ENCODE data around the gene SNX3. TPM values are rescaled to one million over a fixed set of nuclear protein-coding genes. Genes with fewer than 3 reads are reported as not detected.

The SNX3 gene
- total RNA-seq, 3 donors from 2014 or later, result 144 to 212 (median 151) TPM

DNA sequence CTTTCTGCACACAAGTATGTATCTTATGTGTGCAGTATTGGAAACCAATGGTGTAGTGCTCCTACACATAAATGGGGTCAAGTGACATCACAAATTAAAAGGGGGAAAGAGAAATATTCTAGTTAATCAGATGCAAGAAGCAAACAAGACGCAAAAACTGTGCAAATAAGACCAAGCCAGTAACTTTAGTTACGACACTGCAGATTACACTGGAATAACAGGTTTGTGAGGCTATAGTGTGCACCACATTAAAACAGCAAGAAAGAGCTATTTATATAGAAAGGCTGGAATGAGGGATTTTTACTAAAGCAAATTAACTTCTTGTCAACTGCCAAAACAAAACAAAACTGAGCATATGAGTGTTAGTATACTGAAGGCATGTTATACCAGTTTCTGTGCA is 49.2 kb downstream of the SNX3 start:
- Histone ChIP-seq H3K9me3 (no peaks in the 10 kb centered on the region), H3K36me3 (no peaks in the 10 kb centered on the region), H3K4me3 (no peak overlapping the region), H3K27ac (no peak overlapping the region), H3K4me1 (no peaks in the 10 kb centered on the region), H3K27me3 (no peaks in the 10 kb centered on the region)
- TF ChIP-seq POLR2AphosphoS5 (IDR thresholded peaks at IDR 0.05) (no peak), POLR2A (IDR thresholded peaks at IDR 0.05) (no peak), CTCF (IDR thresholded peaks at IDR 0.05) (no peak)
- intact Hi-C loops (cut with DNase I; ENCODE audit: low total_unique reads), result no loop called here
- DNase-seq (ENCODE audit: low spot score in 2 of 2), result no peak

DNA sequence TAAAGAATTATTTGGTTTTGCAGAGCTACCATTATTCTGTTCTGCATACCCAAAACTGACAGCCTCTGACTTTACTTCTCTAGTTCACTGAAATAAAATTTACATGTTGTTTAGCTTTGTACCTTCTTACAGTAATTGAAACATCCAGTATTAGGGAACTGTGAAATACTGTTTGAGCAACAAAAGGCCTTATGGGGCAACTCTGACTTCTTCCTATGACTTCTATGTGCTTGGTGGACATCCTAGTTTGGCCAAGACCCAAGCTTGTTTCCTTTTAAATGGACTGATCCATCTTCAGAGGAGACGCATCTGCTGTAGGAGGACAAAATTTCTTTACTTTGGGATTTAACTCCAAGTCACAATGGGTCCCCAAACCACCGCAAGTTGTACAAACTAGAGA is 50.3 kb downstream of the SNX3 start:
- H3K4me1 ChIP-seq, result no peaks in the 10 kb centered on the region
- H3K27ac ChIP-seq, result no peak overlapping the region
- DNase-seq (ENCODE audit: low spot score in 2 of 2), result no peak
- H3K4me3 ChIP-seq, result no peak overlapping the region
- TF ChIP-seq POLR2AphosphoS5 (IDR thresholded peaks at IDR 0.05) (no peak), POLR2A (IDR thresholded peaks at IDR 0.05) (no peak), CTCF (IDR thresholded peaks at IDR 0.05) (no peak)
- intact Hi-C loops (cut with DNase I; ENCODE audit: low total_unique reads), result no loop called here
- H3K36me3 ChIP-seq, result no peaks in the 10 kb centered on the region
- no peaks in the 10 kb centered on the region for H3K9me3 ChIP-seq
- H3K27me3 ChIP-seq, result no peaks in the 10 kb centered on the region

- Histone ChIP-seq H3K9me3 (no peaks in the 10 kb centered on the region), H3K4me3 (no peak overlapping the region), H3K36me3 (no peaks in the 10 kb centered on the region), H3K4me1 (no peaks in the 10 kb centered on the region), H3K27me3 (no peaks in the 10 kb centered on the region), H3K27ac (no peak overlapping the region)
- no peak for TF ChIP-seq POLR2AphosphoS5 (IDR thresholded peaks at IDR 0.05)
- no peak for TF ChIP-seq POLR2A (IDR thresholded peaks at IDR 0.05)
- no peak for TF ChIP-seq CTCF (IDR thresholded peaks at IDR 0.05)
- intact Hi-C loops (cut with DNase I; ENCODE audit: low total_unique reads), result no loop called here
- DNase-seq (ENCODE audit: low spot score in 2 of 2), result no peak
Measured at GRCh38 chr6:108209738-108210137, 51.1 kb downstream of the SNX3 start.

GRCh38 chr6:108207013-108207412 is 53.8 kb downstream of the SNX3 start:
- no peak for DNase-seq (ENCODE audit: low spot score in 2 of 2)
- Histone ChIP-seq H3K4me3 (no peak overlapping the region), H3K36me3 (no peaks in the 10 kb centered on the region), H3K4me1 (no peaks in the 10 kb centered on the region), H3K27ac (no peak overlapping the region), H3K9me3 (no peaks in the 10 kb centered on the region), H3K27me3 (no peaks in the 10 kb centered on the region)
- intact Hi-C loops (cut with DNase I; ENCODE audit: low total_unique reads), result no loop called here
- TF ChIP-seq CTCF (IDR thresholded peaks at IDR 0.05) (no peak), POLR2A (IDR thresholded peaks at IDR 0.05) (no peak), POLR2AphosphoS5 (IDR thresholded peaks at IDR 0.05) (no peak)

DNA sequence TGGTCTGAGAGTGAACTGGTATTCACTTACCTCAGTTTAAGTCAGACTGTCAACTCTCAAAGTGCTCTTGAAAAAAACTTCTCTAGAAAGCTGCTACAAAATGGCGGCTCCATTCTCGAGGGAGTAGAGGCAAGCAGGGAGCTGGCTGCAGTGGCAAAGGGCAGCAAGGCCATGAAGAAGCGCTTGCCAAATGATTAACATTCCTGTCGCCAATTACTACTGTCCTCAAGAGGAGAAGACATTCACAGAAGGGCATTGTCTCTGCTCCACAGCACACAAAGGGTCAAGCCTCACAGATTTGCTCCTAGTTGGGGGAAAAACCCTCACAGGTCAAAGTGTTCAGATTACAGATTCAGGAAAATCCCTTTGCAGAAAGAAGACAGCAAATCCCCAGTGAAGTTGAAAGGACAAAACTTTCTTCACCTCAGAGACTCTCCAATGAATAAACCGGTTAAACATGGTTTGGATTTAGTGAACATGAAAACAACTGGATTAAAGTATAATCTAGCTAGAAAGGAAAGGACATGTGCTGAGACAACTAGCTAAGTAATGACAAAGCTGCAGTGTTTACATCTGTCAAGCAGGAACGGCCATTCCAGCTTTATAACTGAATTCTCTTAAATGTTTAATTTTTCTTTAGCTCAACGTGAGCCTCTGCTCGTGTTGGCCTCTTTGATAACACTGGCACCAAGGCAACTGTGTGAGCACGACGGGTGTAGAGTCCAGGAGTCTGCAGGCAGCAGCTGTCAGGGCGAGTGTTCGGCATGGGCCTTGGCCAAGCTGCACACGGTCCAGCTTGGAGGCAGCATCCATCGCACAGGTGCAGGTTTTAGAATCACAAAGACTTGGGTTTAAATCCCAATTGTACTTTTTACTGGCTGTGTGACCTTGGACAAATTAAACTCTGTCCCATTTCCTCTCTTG is 57.4 kb downstream of the SNX3 start:
- no peak overlapping the region for H3K4me3 ChIP-seq
- no peaks in the 10 kb centered on the region for H3K36me3 ChIP-seq
- intact Hi-C loops (cut with DNase I; ENCODE audit: low total_unique reads), result no loop called here
- no peak overlapping the region for H3K27ac ChIP-seq
- no peak for DNase-seq (ENCODE audit: low spot score in 2 of 2)
- no peaks in the 10 kb centered on the region for H3K9me3 ChIP-seq
- TF ChIP-seq CTCF (IDR thresholded peaks at IDR 0.05), result no peak
- no peak for TF ChIP-seq POLR2A (IDR thresholded peaks at IDR 0.05)
- no peak for TF ChIP-seq POLR2AphosphoS5 (IDR thresholded peaks at IDR 0.05)
- H3K27me3 ChIP-seq, result no peaks in the 10 kb centered on the region
- H3K4me1 ChIP-seq, result no peaks in the 10 kb centered on the region
